Brain microvascular endothelial cell (primary cell): ENCODE data around the gene CACTIN.

Source experiments
- DNase-seq: peaks from one replicate; pipeline ENCODE4 v3.0.0-alpha.2; 2020
- H3K27ac ChIP-seq: fragments of 250-450 bp; sonication (Bioruptor Pico); 2 replicates; pipeline ENCODE4 v1.5.1; 2020; ENCODE audit warnings: mild to moderate bottlenecking, moderate library complexity
- H3K27me3 ChIP-seq: fragments of 250-450 bp; sonication (Bioruptor Pico); replicated peaks from 2 replicates; pipeline ENCODE4 v1.5.1; 2020; ENCODE audit warnings: mild to moderate bottlenecking
- H3K36me3 ChIP-seq: fragments of 250-450 bp; sonication (Bioruptor Pico); replicated peaks from 2 replicates; pipeline ENCODE4 v1.5.1; 2020; ENCODE audit warnings: mild to moderate bottlenecking
- H3K4me3 ChIP-seq: 2 replicates; pipeline ENCODE4 v1.5.1; 2011; ENCODE audit warnings: low read depth, mild to moderate bottlenecking, control low read depth, low read length, moderate library complexity
- in situ Hi-C: cut with HindIII; loops from 2 replicates; pipeline ENCODE4 v1.10.0; 2017; ENCODE audit warnings: low sequenced_read_pairs, low pct_ligation_motif_present
- TF ChIP-seq, protein P1 (sequence below): IDR thresholded peaks from 2 replicates; pipeline ENCODE4 v1.5.1; 2011; ENCODE audit warnings: low read depth, mild to moderate bottlenecking, moderate library complexity, low read length, control low read depth, inconsistent platforms; ENCODE audit errors: missing control alignments

The CACTIN gene

DNA sequence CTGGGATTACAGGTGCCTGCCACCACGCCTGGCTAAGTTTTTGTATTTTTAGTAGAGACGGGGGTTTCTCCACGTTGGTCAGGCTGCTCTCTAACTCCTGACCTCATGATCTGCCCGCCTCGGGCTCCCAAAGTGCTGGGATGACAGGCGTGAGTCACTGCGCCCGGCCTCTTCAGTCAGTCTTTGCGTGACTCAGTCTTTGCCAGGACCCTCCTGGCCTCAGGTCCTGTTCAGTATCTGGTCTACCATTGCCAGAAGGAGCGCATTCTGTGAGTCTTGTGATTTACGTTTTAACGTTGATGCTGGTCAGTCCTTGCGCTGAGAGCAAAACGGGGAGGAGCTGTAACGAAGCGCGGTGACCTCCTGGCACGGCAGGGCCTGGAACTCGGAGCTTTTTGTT lies 61.5 kb downstream of the CACTIN start:
- no peaks in the 10 kb centered on the region for H3K36me3 ChIP-seq
- in situ Hi-C loops, result no loop called here
- H3K27me3 ChIP-seq, result no peaks in the 10 kb centered on the region
- DNase-seq, result peak; percentile 89
- no peak overlapping the region for H3K4me3 ChIP-seq
- TF ChIP-seq, protein P1, sequence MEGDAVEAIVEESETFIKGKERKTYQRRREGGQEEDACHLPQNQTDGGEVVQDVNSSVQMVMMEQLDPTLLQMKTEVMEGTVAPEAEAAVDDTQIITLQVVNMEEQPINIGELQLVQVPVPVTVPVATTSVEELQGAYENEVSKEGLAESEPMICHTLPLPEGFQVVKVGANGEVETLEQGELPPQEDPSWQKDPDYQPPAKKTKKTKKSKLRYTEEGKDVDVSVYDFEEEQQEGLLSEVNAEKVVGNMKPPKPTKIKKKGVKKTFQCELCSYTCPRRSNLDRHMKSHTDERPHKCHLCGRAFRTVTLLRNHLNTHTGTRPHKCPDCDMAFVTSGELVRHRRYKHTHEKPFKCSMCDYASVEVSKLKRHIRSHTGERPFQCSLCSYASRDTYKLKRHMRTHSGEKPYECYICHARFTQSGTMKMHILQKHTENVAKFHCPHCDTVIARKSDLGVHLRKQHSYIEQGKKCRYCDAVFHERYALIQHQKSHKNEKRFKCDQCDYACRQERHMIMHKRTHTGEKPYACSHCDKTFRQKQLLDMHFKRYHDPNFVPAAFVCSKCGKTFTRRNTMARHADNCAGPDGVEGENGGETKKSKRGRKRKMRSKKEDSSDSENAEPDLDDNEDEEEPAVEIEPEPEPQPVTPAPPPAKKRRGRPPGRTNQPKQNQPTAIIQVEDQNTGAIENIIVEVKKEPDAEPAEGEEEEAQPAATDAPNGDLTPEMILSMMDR, result no peak
- peak overlapping the region; percentile 60 for H3K27ac ChIP-seq

DNA sequence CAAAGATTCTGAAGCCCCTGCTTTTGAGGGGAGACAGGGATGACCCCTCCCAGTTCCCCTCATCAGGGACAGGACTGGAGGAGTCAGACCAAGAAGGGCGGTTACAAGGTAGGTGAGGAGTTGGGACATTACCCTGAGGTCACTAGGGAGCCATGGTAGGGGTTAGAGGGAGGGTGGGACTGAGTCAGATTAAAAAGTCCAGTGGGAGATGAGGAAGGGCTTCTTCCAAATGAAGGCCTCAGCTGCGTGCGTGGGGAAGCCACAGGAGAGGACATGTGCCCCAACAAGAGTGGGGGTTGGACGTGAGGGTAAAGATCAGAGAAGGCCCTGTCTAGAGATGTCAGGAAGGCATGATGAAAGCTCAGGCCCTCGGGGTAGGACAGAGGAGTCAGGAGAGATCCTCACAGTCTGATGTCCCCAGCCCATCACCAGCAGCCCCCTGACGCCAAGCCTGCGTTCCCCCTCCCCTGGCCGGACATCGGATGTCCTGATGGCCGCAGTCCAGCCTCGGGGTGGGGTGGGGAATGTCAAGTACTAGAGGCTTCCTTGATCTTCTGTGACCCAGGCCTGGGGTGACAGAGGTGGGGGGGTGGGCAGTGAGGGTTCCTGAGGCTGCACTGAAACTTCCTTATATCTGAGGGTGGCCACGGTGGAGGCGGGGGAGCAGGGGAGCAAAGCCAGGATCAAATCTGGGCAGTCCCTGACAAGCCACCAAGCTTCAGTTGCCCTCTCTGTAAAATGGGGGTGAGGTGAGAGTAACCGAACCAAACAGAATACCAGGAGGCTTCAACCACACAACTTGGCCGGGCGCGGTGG lies 62.7 kb downstream of the CACTIN start:
- Histone ChIP-seq H3K4me3 (no peak overlapping the region), H3K27ac (no peak overlapping the region), H3K27me3 (no peaks in the 10 kb centered on the region), H3K36me3 (no peaks in the 10 kb centered on the region)
- TF ChIP-seq, protein P1, result no peak
- in situ Hi-C loops, result no loop called here
- no peak for DNase-seq
